Measurements from ENCODE around the gene RNASE8. TPM values are rescaled to one million over a fixed set of nuclear protein-coding genes. Genes with fewer than 3 reads are reported as not detected.

RNASE8 gene
- total RNA-seq, 1 experiment from 2014 or later, result not detected

GRCh38 chr14:21070610-21071224, 13.1 kb downstream of the RNASE8 start:
- no peaks in the 10 kb centered on the region for H3K4me1 Mint-ChIP-seq (ENCODE audit: low read depth, unreplicated experiment)
- ChIA-PET POLR2A (interaction anchor here (0.6 to 1.3 kb wide), 2 partner anchors 33 to 56 kb away, joined by 4 to 6 read pairs; no protein-coding TSS in a partner anchor), CTCF (interaction anchor here (0.6 to 3.4 kb wide), 11 partner anchors 17 to 100 kb away, joined by 3 to 50 read pairs (median 6); no protein-coding TSS in a partner anchor)
- Histone ChIP-seq H3K4me1 (peaks cover 6% of the 10 kb centered on the region), H3K27me3 (replicated peaks; ENCODE audit: control insufficient read depth, insufficient read depth, low read length) (no peaks in the 10 kb centered on the region), H3K36me3 (ENCODE audit: control insufficient read depth, insufficient read depth, low read length) (no peaks in the 10 kb centered on the region), H3K4me3 (ENCODE audit: low read depth, low read length) (peak overlapping the region; percentile 76), H3K9me3 (no peaks in the 10 kb centered on the region)
- peak in 1 of 2 experiments; percentile 52 for DNase-seq
- H3K27ac Mint-ChIP-seq (ENCODE audit: unreplicated experiment), result peak overlapping the region; percentile 22
- no peaks in the 10 kb centered on the region for H3K9me3 Mint-ChIP-seq (ENCODE audit: unreplicated experiment)
- BruUV-seq (replicated peaks), result no TSS peak
- H3K4me3 Mint-ChIP-seq (ENCODE audit: unreplicated experiment), result peak overlapping the region; percentile 84
- peak in 1 of 2 experiments; percentile 30 for TF ChIP-seq CTCF (IDR thresholded peaks at IDR 0.05; ENCODE audit: insufficient read depth in 1 of 2, low read depth in 1 of 2, low read length in 1 of 2, severe bottlenecking in 1 of 2, unreplicated experiment in 1 of 2)
- intact Hi-C loops (cut with micrococcal nuclease; ENCODE audit: unreplicated experiment), result no loop called here
- H3K27me3 Mint-ChIP-seq (ENCODE audit: insufficient read depth, unreplicated experiment), result peaks cover 5% of the 10 kb centered on the region
- no peaks in the 10 kb centered on the region for H3K36me3 Mint-ChIP-seq (ENCODE audit: insufficient read depth, unreplicated experiment)

- Histone ChIP-seq H3K4me1 (peaks cover 6% of the 10 kb centered on the region), H3K9me3 (no peaks in the 10 kb centered on the region), H3K36me3 (ENCODE audit: control insufficient read depth, insufficient read depth, low read length) (no peaks in the 10 kb centered on the region), H3K27me3 (replicated peaks; ENCODE audit: control insufficient read depth, insufficient read depth, low read length) (no peaks in the 10 kb centered on the region), H3K4me3 (ENCODE audit: low read depth, low read length) (peak overlapping the region; percentile 76)
- Mint-ChIP-seq H3K36me3 (ENCODE audit: insufficient read depth, unreplicated experiment) (no peaks in the 10 kb centered on the region), H3K27ac (ENCODE audit: unreplicated experiment) (peak overlapping the region; percentile 22), H3K4me1 (ENCODE audit: low read depth, unreplicated experiment) (no peaks in the 10 kb centered on the region), H3K27me3 (ENCODE audit: insufficient read depth, unreplicated experiment) (peaks cover 3% of the 10 kb centered on the region), H3K9me3 (ENCODE audit: unreplicated experiment) (no peaks in the 10 kb centered on the region), H3K4me3 (ENCODE audit: unreplicated experiment) (peak overlapping the region; percentile 84)
- no peak for TF ChIP-seq CTCF (IDR thresholded peaks at IDR 0.05; ENCODE audit: insufficient read depth in 1 of 2, low read depth in 1 of 2, low read length in 1 of 2, severe bottlenecking in 1 of 2, unreplicated experiment in 1 of 2)
- intact Hi-C loops (cut with micrococcal nuclease; ENCODE audit: unreplicated experiment), result no loop called here
- peak in 1 of 2 experiments; percentile 36 for DNase-seq
- ChIA-PET CTCF (interaction anchor here (0.6 to 3.4 kb wide), 12 partner anchors 12 to 62 kb away, joined by 4 to 50 read pairs (median 6); partner anchors contain the start of gene ZNF219), POLR2A (interaction anchor here (0.6 kb wide), 1 partner anchor 716 kb away, joined by 4 read pairs; no protein-coding TSS in a partner anchor)
- no TSS peak for BruUV-seq (replicated peaks)
These were observed 13.8 kb downstream of the RNASE8 start for GRCh38 chr14:21071225-21072030.

GRCh38 chr14:21072031-21072473, 14.4 kb downstream of the RNASE8 start:
- no peak for TF ChIP-seq CTCF (IDR thresholded peaks at IDR 0.05; ENCODE audit: insufficient read depth in 1 of 2, low read depth in 1 of 2, low read length in 1 of 2, severe bottlenecking in 1 of 2, unreplicated experiment in 1 of 2)
- Mint-ChIP-seq H3K4me1 (ENCODE audit: low read depth, unreplicated experiment) (no peaks in the 10 kb centered on the region), H3K27ac (ENCODE audit: unreplicated experiment) (no peak overlapping the region), H3K36me3 (ENCODE audit: insufficient read depth, unreplicated experiment) (no peaks in the 10 kb centered on the region), H3K4me3 (ENCODE audit: unreplicated experiment) (peak overlapping the region; percentile 84), H3K9me3 (ENCODE audit: unreplicated experiment) (no peaks in the 10 kb centered on the region), H3K27me3 (ENCODE audit: insufficient read depth, unreplicated experiment) (no peaks in the 10 kb centered on the region)
- CTCF ChIA-PET, result interaction anchor here (0.6 to 3.4 kb wide), 11 partner anchors 12 to 62 kb away, joined by 4 to 50 read pairs (median 6); partner anchors contain the start of gene ZNF219
- POLR2A ChIA-PET, result interaction anchor here (0.6 kb wide), 1 partner anchor 717 kb away, joined by 4 read pairs; no protein-coding TSS in a partner anchor
- peaks cover 6% of the 10 kb centered on the region for H3K4me1 ChIP-seq
- H3K4me3 ChIP-seq (ENCODE audit: low read depth, low read length), result no peak overlapping the region; the same call in 1 of the 2 replicates
- no peaks in the 10 kb centered on the region for H3K27me3 ChIP-seq (replicated peaks; ENCODE audit: control insufficient read depth, insufficient read depth, low read length)
- intact Hi-C loops (cut with micrococcal nuclease; ENCODE audit: unreplicated experiment), result no loop called here
- no TSS peak for BruUV-seq (replicated peaks)
- H3K9me3 ChIP-seq, result no peaks in the 10 kb centered on the region
- H3K36me3 ChIP-seq (ENCODE audit: control insufficient read depth, insufficient read depth, low read length), result no peaks in the 10 kb centered on the region
- no peak for DNase-seq

All from Caco-2 (cell line).